Neuronal stem cell (in vitro differentiated cells): ENCODE data around the gene NUDT22.

Experiments used
- DNase-seq: peaks from one replicate; pipeline ENCODE4 v3.0.0-alpha.2; 2013; ENCODE audit warnings: low spot score
- H2AFZ ChIP-seq: one replicate; pipeline ENCODE4 v1.6.1; 2013; ENCODE audit warnings: mild to moderate bottlenecking, low read length, inconsistent platforms
- H2AK5ac ChIP-seq: 2 replicates; pipeline ENCODE4 v1.6.1; 2013; ENCODE audit warnings: low read depth, mild to moderate bottlenecking, inconsistent platforms, low read length, moderate library complexity, mixed read lengths
- H2BK120ac ChIP-seq: 2 replicates; pipeline ENCODE4 v1.6.1; 2013; ENCODE audit warnings: low read depth, mild to moderate bottlenecking, inconsistent platforms, low read length, moderate library complexity, mixed read lengths
- H2BK12ac ChIP-seq: one replicate; pipeline ENCODE4 v1.6.1; 2013; ENCODE audit warnings: low read length, inconsistent platforms
- H2BK15ac ChIP-seq: 2 replicates; pipeline ENCODE4 v1.6.1; 2013; ENCODE audit warnings: mild to moderate bottlenecking, low read length, inconsistent platforms, mixed read lengths
- H2BK5ac ChIP-seq: one replicate; pipeline ENCODE4 v1.6.1; 2013; ENCODE audit warnings: inconsistent platforms, mild to moderate bottlenecking, low read length, moderate library complexity
- H3K14ac ChIP-seq: one replicate; pipeline ENCODE4 v1.6.1; 2013; ENCODE audit warnings: low read length, inconsistent platforms
- H3K18ac ChIP-seq: 2 replicates; pipeline ENCODE4 v1.6.1; 2013; ENCODE audit warnings: low read length, inconsistent platforms
- H3K23ac ChIP-seq: 2 replicates; pipeline ENCODE4 v1.6.1; 2013; ENCODE audit warnings: low read depth, mild to moderate bottlenecking, mixed read lengths, low read length, inconsistent platforms; ENCODE audit not compliant: poor library complexity
- H3K27ac ChIP-seq: replicated peaks from 3 replicates; pipeline ENCODE4 v1.5.1; 2013; ENCODE audit warnings: low read length, inconsistent platforms
- H3K27me3 ChIP-seq, 3 experiments: 2 replicates each; pipeline ENCODE4 v1.6.1; 2013; ENCODE audit warnings: low read length in 3 of 3, mild to moderate bottlenecking in 2 of 3, inconsistent platforms in 1 of 3, low read depth in 1 of 3, mixed read lengths in 1 of 3, moderate library complexity in 1 of 3; ENCODE audit not compliant: control insufficient read depth in 3 of 3, insufficient read depth in 3 of 3
- H3K36me3 ChIP-seq, 2 donors: replicated peaks in 1 of 2; 2 replicates each; pipeline ENCODE4 v1.6.1; 2013; ENCODE audit warnings: low read length in 2 of 2; ENCODE audit not compliant: control insufficient read depth in 2 of 2, insufficient read depth in 2 of 2
- H3K4ac ChIP-seq: 2 replicates; pipeline ENCODE4 v1.6.1; 2013; ENCODE audit warnings: inconsistent platforms, mild to moderate bottlenecking, low read length, moderate library complexity
- H3K4me1 ChIP-seq, 2 donors: 1 replicate in 1 of 2; 2 replicates in 1 of 2; pipeline ENCODE4 v1.6.1; 2013; ENCODE audit warnings: low read length in 2 of 2, low read depth in 1 of 2; ENCODE audit not compliant: control insufficient read depth in 2 of 2, insufficient read depth in 1 of 2
- H3K4me2 ChIP-seq: one replicate; pipeline ENCODE4 v1.6.1; 2013; ENCODE audit warnings: mild to moderate bottlenecking, low read length, inconsistent platforms; ENCODE audit not compliant: insufficient read depth, poor library complexity, severe bottlenecking
- H3K4me3 ChIP-seq, 2 donors: 2 replicates each; pipeline ENCODE4 v1.5.1; 2013; ENCODE audit warnings: low read length in 2 of 2, mild to moderate bottlenecking in 2 of 2, inconsistent platforms in 1 of 2, moderate library complexity in 1 of 2
- H3K79me1 ChIP-seq: one replicate; pipeline ENCODE4 v1.6.1; 2013; ENCODE audit warnings: low read depth, mild to moderate bottlenecking, inconsistent platforms, low read length, moderate library complexity
- H3K9ac ChIP-seq: one replicate; pipeline ENCODE4 v1.6.1; 2013; ENCODE audit warnings: mild to moderate bottlenecking, low read depth, low read length, inconsistent platforms; ENCODE audit not compliant: poor library complexity
- H3K9me3 ChIP-seq, 2 donors: replicated peaks in 1 of 2; 2 replicates each; pipeline versions ENCODE3 to v1.6.1; 2013; ENCODE audit warnings: low read length in 2 of 2, mild to moderate bottlenecking in 2 of 2, inconsistent platforms in 1 of 2, low read depth in 1 of 2, mixed read lengths in 1 of 2, moderate library complexity in 1 of 2; ENCODE audit not compliant: control insufficient read depth in 2 of 2, insufficient read depth in 1 of 2
- H4K8ac ChIP-seq: one replicate; pipeline ENCODE4 v1.6.1; 2013; ENCODE audit warnings: low read depth, mild to moderate bottlenecking, inconsistent platforms, low read length, moderate library complexity
- H4K91ac ChIP-seq: one replicate; pipeline ENCODE4 v1.6.1; 2013; ENCODE audit warnings: low read length, low read depth, mild to moderate bottlenecking, inconsistent platforms; ENCODE audit not compliant: poor library complexity
- WGBS, 2 donors: extraction: QIAGEN DNeasy Blood & Tissue Kit; methylation state at CpG; one replicate each; pipeline ENCODE4 v1.1.7; 2013; ENCODE audit warnings: missing lambda C conversion rate in 2 of 2, mixed read lengths in 1 of 2; ENCODE audit not compliant: insufficient read length in 2 of 2, insufficient replicate concordance in 1 of 2; ENCODE audit errors: extremely low coverage in 2 of 2; 5-methylcytosine and 5-hydroxymethylcytosine counted together

The NUDT22 gene

GRCh38 chr11:64198511-64198910 lies 27.6 kb upstream of the NUDT22 start:
- Histone ChIP-seq H3K27me3 (no peaks in the 10 kb centered on the region), H3K18ac (no peak overlapping the region), H3K4ac (no peak overlapping the region), H3K4me1 (peaks cover 0 to 6% of the 10 kb centered on the region in 2 donors), H3K23ac (no peak overlapping the region), H2BK12ac (no peak overlapping the region), H3K4me2 (no peak overlapping the region), H4K91ac (no peak overlapping the region), H2BK15ac (no peak overlapping the region), H3K9ac (no peak overlapping the region), H2BK5ac (no peak overlapping the region), H3K9me3 (peaks cover 0 to 2% of the 10 kb centered on the region in 2 donors), H2AK5ac (no peak overlapping the region), H3K36me3 (peaks cover 71 to 100% of the 10 kb centered on the region in 2 donors), H2BK120ac (no peak overlapping the region), H2AFZ (no peak overlapping the region), H4K8ac (no peak overlapping the region), H3K4me3 (no peak overlapping the region), H3K27ac (no peak overlapping the region), H3K79me1 (peaks cover under 1% of the 10 kb centered on the region), H3K14ac (no peak overlapping the region)
- DNase-seq: no peak
- no CpG with 5 or more reads among the region's 2 CpGs for WGBS, 2 donors

DNA sequence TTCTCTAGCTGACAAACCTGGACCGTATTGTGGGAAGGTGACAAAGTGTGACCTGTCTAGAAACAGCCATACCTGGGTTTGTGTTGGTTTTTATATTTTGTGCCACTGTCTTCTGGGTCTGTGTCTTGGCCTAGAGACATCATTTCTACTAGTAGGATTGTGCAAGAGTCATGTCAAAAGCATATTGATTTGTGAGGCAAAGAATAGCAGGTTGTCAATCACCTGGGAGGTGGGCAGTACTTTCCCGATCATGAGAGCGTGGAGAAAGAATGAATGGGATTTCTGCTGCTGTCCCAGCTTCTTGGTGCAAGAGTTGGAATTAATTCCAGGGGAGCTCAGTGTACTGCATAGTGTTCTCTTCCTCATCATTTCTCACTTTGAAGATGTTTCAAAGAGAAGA lies 24.5 kb upstream of the NUDT22 start:
- Histone ChIP-seq H3K4ac (no peak overlapping the region), H4K91ac (no peak overlapping the region), H3K4me2 (no peak overlapping the region), H2BK5ac (no peak overlapping the region), H3K79me1 (no peaks in the 10 kb centered on the region), H3K27me3 (no peaks in the 10 kb centered on the region), H3K14ac (no peak overlapping the region), H3K9me3 (peaks cover 0 to 2% of the 10 kb centered on the region in 2 donors), H4K8ac (no peak overlapping the region), H2AK5ac (no peak overlapping the region), H2AFZ (no peak overlapping the region), H3K23ac (no peak overlapping the region), H3K36me3 (peaks cover 66 to 98% of the 10 kb centered on the region in 2 donors), H3K4me1 (peaks cover 0 to 6% of the 10 kb centered on the region in 2 donors), H2BK120ac (no peak overlapping the region), H3K4me3 (no peak overlapping the region), H2BK12ac (no peak overlapping the region), H3K18ac (no peak overlapping the region), H2BK15ac (no peak overlapping the region), H3K9ac (no peak overlapping the region), H3K27ac (no peak overlapping the region)
- DNase-seq: no peak
- no CpG with 5 or more reads among the region's 3 CpGs for WGBS, 2 donors

GRCh38 chr11:64202992-64203391 lies 23.1 kb upstream of the NUDT22 start:
- no CpG with 5 or more reads among the region's 9 CpGs for WGBS, 2 donors
- H2BK15ac ChIP-seq: no peak overlapping the region
- H2BK5ac ChIP-seq: no peak overlapping the region
- no peak overlapping the region for H3K18ac ChIP-seq
- peak overlapping the region; percentile 84 for H4K8ac ChIP-seq
- H3K23ac ChIP-seq: no peak overlapping the region
- H2BK12ac ChIP-seq: no peak overlapping the region
- H3K79me1 ChIP-seq: peaks cover 2% of the 10 kb centered on the region
- H3K4me1 ChIP-seq: peaks cover 6 to 9% of the 10 kb centered on the region in 2 donors
- H4K91ac ChIP-seq: no peak overlapping the region
- no peak overlapping the region for H3K4ac ChIP-seq
- H3K4me3 ChIP-seq: no peak overlapping the region
- no peak overlapping the region for H3K4me2 ChIP-seq
- H3K9me3 ChIP-seq: peaks cover 0 to 3% of the 10 kb centered on the region in 2 donors
- H2BK120ac ChIP-seq: no peak overlapping the region
- no peak overlapping the region for H3K14ac ChIP-seq
- peaks cover 65 to 91% of the 10 kb centered on the region in 2 donors for H3K36me3 ChIP-seq
- H2AFZ ChIP-seq: no peak overlapping the region
- no peaks in the 10 kb centered on the region for H3K27me3 ChIP-seq
- H3K27ac ChIP-seq: peak overlapping the region; percentile 30
- no peak overlapping the region for H2AK5ac ChIP-seq
- H3K9ac ChIP-seq: no peak overlapping the region
- no peak for DNase-seq

GRCh38 chr11:64203421-64204079 lies 22.5 kb upstream of the NUDT22 start:
- Histone ChIP-seq H2BK12ac (no peak overlapping the region), H3K27ac (peak overlapping the region; percentile 30), H3K4me1 (peaks cover 6 to 11% of the 10 kb centered on the region in 2 donors), H4K91ac (no peak overlapping the region), H2AK5ac (no peak overlapping the region), H2BK15ac (no peak overlapping the region), H3K36me3 (peaks cover 60 to 85% of the 10 kb centered on the region in 2 donors), H3K27me3 (no peaks in the 10 kb centered on the region), H3K9me3 (peaks cover 0 to 3% of the 10 kb centered on the region in 2 donors), H4K8ac (no peak overlapping the region), H2BK120ac (no peak overlapping the region), H3K23ac (no peak overlapping the region), H2BK5ac (no peak overlapping the region), H3K14ac (no peak overlapping the region), H3K18ac (no peak overlapping the region), H3K4ac (no peak overlapping the region), H3K79me1 (peaks cover 2% of the 10 kb centered on the region), H3K9ac (no peak overlapping the region), H3K4me2 (no peak overlapping the region), H2AFZ (no peak overlapping the region), H3K4me3 (no peak overlapping the region)
- DNase-seq: no peak
- WGBS, 2 donors: no CpG with 5 or more reads among the region's 27 CpGs
